AG09319 (cell line): ENCODE data around the gene BOK.
"Not testable (repeated sequence)": the region's sequence is repeated elsewhere in the genome, so short reads cannot be mapped to it uniquely, and the experiment has no call there.

Experiments used
- DNase-seq: peaks from one replicate; pipeline ENCODE4 v3.0.0-alpha.2; 2010; ENCODE audit warnings: low read depth; ENCODE audit errors: extremely low read depth
- TF ChIP-seq, protein P1 (sequence below): IDR thresholded peaks from 2 replicates; pipeline ENCODE4 v1.5.1; 2011; ENCODE audit warnings: low read depth, mild to moderate bottlenecking, inconsistent platforms, low read length, moderate library complexity

Gene BOK

DNA sequence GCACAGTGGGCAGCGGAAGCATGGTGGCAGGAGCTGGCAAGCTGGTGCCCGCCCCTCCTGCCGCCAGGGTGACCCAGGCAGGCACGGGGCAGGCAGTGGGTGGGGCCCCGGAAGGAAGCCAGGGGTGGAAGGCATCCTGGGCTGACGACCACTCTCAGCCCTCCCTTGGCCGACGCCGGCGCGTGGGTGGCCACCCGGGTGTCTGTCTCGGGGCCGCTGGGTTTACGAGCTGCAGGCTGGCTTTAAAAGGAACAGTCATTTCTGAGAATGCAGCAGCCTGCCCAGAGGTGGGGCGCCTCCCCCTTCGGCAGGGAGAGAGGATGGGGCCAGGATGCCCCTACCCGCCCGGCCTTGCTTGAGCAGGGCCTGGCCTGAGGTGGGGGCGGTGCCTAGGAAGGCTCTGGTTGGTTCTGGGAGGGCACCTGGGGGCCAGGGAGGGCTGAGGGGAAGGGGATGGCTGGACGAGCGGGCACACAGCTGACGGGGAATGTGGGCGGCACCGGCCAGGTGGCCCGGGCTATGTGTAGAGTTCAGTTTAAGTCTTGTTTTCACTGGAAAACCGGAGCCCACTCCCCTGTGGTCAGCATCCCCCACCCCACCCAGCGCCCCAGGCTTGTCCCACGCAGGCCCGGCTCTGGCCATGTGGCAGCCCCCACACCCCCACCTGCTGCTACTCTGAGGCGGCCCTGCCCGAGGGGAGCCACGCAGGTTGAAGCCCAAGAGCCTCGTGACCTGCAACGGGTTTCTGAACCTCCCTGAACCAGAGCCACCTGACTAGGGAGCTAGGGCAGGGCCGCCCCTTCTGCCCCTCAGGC lies 6.3 kb downstream of the BOK start:
- TF ChIP-seq, protein P1, sequence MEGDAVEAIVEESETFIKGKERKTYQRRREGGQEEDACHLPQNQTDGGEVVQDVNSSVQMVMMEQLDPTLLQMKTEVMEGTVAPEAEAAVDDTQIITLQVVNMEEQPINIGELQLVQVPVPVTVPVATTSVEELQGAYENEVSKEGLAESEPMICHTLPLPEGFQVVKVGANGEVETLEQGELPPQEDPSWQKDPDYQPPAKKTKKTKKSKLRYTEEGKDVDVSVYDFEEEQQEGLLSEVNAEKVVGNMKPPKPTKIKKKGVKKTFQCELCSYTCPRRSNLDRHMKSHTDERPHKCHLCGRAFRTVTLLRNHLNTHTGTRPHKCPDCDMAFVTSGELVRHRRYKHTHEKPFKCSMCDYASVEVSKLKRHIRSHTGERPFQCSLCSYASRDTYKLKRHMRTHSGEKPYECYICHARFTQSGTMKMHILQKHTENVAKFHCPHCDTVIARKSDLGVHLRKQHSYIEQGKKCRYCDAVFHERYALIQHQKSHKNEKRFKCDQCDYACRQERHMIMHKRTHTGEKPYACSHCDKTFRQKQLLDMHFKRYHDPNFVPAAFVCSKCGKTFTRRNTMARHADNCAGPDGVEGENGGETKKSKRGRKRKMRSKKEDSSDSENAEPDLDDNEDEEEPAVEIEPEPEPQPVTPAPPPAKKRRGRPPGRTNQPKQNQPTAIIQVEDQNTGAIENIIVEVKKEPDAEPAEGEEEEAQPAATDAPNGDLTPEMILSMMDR: no peak

GRCh38 chr2:241565411-241565810 lies 6.9 kb downstream of the BOK start:
- TF ChIP-seq, protein P1: no peak
- DNase-seq: no peak

More for the DNA sequence above, 6.3 kb downstream of the BOK start:
- no peak for DNase-seq

DNA sequence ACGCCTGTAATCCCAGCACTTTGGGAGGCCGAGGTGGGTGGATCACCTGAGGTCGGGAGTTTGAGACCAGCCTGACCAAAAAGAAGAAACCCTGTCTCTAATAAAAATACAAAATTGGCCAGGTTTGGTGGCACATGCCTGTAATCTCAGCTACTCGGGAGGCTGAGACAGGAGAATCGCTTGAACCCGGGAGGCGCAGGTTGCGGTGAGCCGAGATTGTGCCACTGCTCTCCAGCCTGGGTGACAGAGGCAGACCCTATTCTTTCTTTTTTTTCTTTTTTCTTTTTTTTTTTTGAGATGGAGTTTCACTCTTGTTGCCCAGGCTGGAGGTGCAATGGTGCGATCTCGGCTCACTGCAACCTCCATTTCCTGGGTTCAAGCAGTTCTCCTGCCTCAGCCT lies 7.5 kb downstream of the BOK start:
- not testable (repeated sequence) for DNase-seq

DNA sequence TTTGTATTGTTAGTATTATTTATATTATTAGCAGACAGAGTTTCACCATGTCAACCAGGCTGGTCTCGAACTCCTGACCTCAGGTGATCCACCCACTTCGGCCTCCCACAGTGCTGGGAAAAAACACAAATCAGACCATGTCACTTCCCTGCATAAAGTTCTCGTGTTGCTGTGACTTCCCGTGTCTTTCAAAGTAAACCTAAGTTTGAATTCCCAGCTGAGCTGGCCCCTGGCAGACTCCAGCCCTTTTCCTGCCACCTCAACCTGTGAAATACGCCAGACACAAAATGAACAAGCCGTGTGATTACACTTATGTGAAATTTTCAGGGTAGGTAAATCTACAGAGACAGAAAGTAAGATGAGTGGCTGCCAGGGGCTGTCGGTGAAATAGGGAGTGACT lies 7.9 kb downstream of the BOK start:
- DNase-seq: no peak
- TF ChIP-seq, protein P1: no peak

DNA sequence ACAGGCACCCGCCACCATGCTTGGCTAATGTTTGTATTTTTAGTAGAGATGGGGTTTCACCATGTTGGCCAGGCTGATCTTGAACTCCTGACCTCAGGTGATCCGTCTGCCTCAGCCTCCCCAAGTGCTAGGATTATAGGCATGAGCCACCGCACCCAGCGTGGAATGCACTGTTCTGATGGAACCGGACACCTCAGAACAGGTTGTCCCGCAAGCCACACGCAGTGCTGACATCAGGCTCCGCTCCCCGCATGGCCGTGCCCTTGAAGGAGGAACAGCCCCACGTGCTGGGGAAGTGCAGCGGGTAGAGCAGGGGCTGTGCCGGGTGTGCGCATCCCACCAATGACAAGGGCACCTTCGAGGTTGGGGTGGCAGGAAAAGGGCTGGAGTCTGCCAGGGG lies 8.7 kb downstream of the BOK start:
- not testable (repeated sequence) for DNase-seq

DNA sequence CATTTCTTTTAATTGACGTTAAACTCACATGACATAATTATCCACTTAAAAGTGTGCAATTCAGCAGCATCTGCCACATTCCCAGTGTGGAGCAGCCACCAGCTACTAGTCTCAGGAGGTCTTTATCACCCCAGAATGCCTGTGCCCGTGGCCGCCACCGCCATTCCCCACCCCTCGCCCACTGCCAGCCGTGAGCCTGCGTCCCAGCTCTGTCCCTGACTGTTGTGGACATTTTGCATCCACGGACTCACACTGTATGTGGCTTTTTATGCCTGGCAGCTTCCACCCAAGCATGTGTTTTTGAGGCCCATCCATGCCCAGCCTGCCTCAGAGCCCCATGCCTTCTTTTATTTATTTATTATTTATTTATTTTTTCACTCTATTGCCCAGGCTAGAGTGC lies 9.2 kb downstream of the BOK start:
- DNase-seq: no peak
- TF ChIP-seq, protein P1: no peak

DNA sequence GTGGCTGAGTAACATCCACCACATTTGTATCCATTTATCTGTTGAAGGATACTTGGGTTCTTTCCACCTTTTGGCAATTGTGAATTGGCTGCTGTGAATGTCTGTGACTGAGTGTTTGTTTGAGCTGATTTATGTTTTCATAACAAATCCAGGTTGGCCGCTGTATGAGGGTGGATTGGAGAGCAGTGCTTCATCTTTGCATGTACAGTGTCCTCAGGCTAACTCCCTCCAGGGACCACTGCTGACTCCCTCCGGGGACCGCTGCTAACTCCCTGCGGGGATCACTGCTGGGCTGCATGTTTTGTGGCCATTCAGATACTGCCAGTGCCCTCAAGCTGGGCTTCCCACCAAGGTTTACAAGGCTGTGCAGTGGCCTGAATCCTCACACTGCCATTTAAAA lies 10.2 kb downstream of the BOK start:
- DNase-seq: no peak
- TF ChIP-seq, protein P1: no peak

- TF ChIP-seq, protein P1: no peak
- no peak for DNase-seq
These were observed 11.3 kb downstream of the BOK start for GRCh38 chr2:241569831-241570281.
